ENCODE results near the gene XCL2.
"Not testable (repeated sequence)": the region's sequence is repeated elsewhere in the genome, so short reads cannot be mapped to it uniquely, and the experiment has no call there.

XCL2 gene

DNA sequence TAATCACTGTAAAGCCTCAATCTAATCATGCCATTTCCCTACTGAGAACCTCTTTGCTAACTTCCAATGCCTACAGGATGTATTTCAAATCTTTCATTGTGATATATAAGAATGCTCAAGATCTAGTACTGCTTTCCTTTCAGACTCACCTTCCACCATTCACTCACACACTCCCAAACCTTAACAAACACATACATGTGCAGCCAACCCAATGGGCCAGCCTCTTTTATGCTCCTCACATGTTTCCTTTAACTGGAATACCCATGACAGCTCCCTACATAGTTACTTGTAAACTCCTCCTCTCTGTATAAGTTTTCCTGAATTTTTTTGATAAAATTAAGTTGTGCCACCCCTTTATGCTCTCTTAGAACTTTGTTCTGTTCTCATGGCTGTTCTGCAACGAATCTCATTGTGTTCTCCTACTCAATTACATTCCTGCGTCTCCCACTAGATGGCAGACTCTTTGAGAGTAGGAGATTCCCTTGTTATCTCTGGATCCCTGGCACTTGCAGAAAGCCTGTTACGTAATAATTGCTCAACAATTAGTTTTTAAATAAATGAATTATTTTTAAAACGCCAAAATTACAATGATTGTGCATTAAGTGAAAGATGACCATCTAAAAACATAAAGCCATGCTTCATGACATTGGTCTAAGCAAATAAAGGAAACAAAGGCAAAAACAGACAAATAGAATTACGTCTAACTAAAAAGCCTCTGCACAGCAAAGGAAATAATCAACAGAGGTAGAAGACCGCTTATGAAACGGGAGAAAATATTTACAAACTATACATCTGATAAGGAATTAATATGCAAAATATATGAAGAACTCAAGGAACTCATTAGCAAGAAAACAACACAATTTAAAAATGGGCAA, 2.1 kb upstream of the XCL2 start:
- not testable (repeated sequence) for H3K27ac ChIP-seq (ENCODE audit: insufficient read depth, low read depth, low read length, poor library complexity, severe bottlenecking); H3K4me3 ChIP-seq (ENCODE audit: insufficient read depth, low read depth, low read length); H3K9me3 ChIP-seq (ENCODE audit: control insufficient read depth, low read length); H3K4me1 ChIP-seq (ENCODE audit: control insufficient read depth, insufficient read depth, low read length); H3K27me3 ChIP-seq (ENCODE audit: control insufficient read depth, insufficient read depth, low read length, poor library complexity, severe bottlenecking); H3K36me3 ChIP-seq (ENCODE audit: control insufficient read depth, insufficient read depth, low read length)
- 45 to 59% methylated on average over 3 to 6 of the region's 7 CpGs for WGBS, 2 experiments

DNA sequence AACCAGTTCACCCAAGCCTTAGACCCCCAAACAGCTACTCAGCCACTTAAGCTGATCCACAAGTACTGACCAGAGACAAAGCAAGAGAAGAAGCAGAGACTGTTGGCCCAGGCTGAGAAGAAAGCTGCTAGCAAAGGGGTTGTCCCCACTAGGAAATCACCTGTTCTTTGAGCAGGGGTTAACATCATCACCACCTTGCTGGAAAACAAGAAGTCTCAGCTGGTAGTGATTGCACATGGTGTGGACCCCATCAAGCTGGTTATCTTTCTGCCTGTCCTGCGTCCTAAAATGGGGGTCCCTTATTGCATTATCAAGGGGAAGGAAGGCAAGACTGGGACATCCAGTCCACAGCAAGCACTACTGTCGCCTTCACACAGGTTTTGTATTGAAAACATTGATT, 819 bp downstream of the XCL2 start:
- H3K27ac ChIP-seq (ENCODE audit: insufficient read depth, low read depth, low read length, poor library complexity, severe bottlenecking); H3K4me3 ChIP-seq (ENCODE audit: insufficient read depth, low read depth, low read length); H3K4me1 ChIP-seq (ENCODE audit: control insufficient read depth, insufficient read depth, low read length); H3K36me3 ChIP-seq (ENCODE audit: control insufficient read depth, insufficient read depth, low read length); H3K27me3 ChIP-seq (ENCODE audit: control insufficient read depth, insufficient read depth, low read length, poor library complexity, severe bottlenecking); H3K9me3 ChIP-seq (ENCODE audit: control insufficient read depth, low read length): not testable (repeated sequence)
- 90% methylated on average over 2 of the region's 2 CpGs for WGBS, 2 experiments

DNA sequence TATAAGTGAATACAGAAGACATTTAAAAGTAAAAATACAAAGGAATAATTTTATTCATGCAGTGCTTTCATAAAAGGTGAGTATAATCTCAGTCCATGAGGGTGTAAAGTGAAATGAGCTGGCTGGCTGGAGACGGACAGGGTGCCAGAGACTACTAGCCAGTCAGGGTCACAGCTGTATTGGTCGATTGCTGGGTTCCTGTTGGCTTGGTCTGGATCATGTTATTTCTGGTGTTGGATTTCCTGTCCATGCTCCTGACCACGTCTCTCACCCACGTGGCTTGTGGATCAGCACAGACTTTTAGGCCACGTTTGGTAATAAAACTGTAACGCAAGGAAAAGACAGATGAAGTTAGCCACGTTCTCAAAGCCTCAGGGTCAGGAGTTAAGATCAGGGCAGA, 3.0 kb downstream of the XCL2 start:
- H3K9me3 ChIP-seq (ENCODE audit: control insufficient read depth, low read length); H3K27ac ChIP-seq (ENCODE audit: insufficient read depth, low read depth, low read length, poor library complexity, severe bottlenecking); H3K4me1 ChIP-seq (ENCODE audit: control insufficient read depth, insufficient read depth, low read length); H3K27me3 ChIP-seq (ENCODE audit: control insufficient read depth, insufficient read depth, low read length, poor library complexity, severe bottlenecking); H3K4me3 ChIP-seq (ENCODE audit: insufficient read depth, low read depth, low read length); H3K36me3 ChIP-seq (ENCODE audit: control insufficient read depth, insufficient read depth, low read length): not testable (repeated sequence)
- WGBS, 2 experiments: 91 to 93% methylated on average over 7 of the region's 7 CpGs

DNA sequence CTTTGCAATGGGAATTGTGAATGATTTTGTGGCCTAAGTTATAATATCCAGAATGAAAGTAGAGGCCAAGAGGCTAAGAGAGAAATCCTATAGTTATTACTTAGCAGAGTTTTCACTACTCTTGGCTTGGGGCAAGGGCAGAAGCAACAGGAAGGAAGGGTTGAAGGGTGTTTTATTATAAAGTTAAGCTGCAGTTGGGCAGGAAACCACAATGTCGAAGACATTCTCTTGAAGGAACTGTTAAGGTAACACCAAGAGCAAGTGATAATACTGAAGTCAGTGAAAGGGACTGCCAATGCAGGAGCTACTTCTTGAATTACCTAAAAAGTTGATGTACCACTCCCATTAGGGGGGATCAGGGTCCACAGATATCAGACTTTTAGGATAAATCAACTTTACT, 8.3 kb downstream of the XCL2 start:
- no peaks in the 10 kb centered on the region for H3K4me1 ChIP-seq (ENCODE audit: control insufficient read depth, insufficient read depth, low read length)
- H3K27ac ChIP-seq (ENCODE audit: insufficient read depth, low read depth, low read length, poor library complexity, severe bottlenecking): no peak overlapping the region
- no peaks in the 10 kb centered on the region for H3K36me3 ChIP-seq (ENCODE audit: control insufficient read depth, insufficient read depth, low read length)
- no peaks in the 10 kb centered on the region for H3K9me3 ChIP-seq (ENCODE audit: control insufficient read depth, low read length)
- WGBS, 2 experiments: 86 to 97% methylated on average over 1 of the region's 1 CpG
- H3K27me3 ChIP-seq (ENCODE audit: control insufficient read depth, insufficient read depth, low read length, poor library complexity, severe bottlenecking): no peaks in the 10 kb centered on the region
- H3K4me3 ChIP-seq (ENCODE audit: insufficient read depth, low read depth, low read length): no peak overlapping the region

DNA sequence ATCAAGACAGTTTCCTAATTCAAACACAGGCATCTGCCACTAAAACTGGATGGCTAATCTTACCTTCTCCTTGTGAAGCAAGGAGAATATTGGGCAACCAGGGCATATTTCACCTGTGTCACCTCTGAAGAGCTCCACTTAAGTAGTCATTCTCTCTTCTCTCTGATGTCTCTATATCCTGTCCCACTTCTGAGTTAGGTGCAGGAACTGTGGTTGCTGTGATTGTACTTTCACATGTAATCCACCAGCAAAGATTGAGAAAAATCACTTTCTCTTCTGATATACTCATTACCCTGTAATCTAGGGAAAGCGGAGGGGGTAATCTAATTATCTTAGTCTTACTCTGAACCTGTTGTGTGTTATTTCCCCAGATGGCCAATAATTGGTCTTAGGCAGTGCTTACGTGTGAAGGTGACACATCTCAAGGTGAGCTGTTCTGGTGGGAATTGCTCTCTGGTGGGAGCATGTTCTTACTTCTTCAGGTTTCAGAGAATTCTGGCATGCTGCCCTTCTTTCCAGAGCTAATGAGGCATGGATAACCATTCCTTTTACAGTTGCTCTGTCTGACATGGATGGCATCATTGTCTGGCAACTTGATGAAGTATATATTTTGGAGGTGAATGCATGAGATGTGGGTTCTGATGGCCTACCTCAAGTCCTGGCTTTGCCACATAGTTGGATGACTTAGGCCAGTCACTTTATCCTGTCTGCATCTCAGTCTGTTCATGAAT, 12.0 kb downstream of the XCL2 start:
- H3K36me3 ChIP-seq (ENCODE audit: control insufficient read depth, insufficient read depth, low read length): no peaks in the 10 kb centered on the region
- H3K4me3 ChIP-seq (ENCODE audit: insufficient read depth, low read depth, low read length): no peak overlapping the region
- H3K27me3 ChIP-seq (ENCODE audit: control insufficient read depth, insufficient read depth, low read length, poor library complexity, severe bottlenecking): no peaks in the 10 kb centered on the region
- H3K27ac ChIP-seq (ENCODE audit: insufficient read depth, low read depth, low read length, poor library complexity, severe bottlenecking): no peak overlapping the region
- WGBS, 2 experiments: 96 to 100% methylated on average over 2 of the region's 2 CpGs
- H3K9me3 ChIP-seq (ENCODE audit: control insufficient read depth, low read length): no peaks in the 10 kb centered on the region
- H3K4me1 ChIP-seq (ENCODE audit: control insufficient read depth, insufficient read depth, low read length): no peaks in the 10 kb centered on the region

DNA sequence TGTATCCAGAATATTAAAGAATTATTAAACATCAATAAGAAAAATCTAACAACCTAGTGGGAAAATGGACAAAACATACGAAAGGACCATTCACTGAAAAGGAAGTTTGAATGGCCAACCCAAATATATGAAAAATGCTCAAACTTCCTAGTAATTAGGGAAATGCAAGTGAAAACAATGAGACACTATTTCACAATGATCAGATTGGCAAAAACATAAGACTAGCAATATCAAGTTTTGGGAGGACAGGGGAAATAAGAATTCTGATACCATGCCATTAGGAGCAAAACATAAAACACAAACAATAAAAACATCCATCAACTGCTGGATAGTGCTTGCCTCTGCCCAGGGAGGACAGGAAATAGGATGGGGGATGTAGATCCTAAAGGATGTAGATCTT, 14.3 kb downstream of the XCL2 start:
- H3K27ac ChIP-seq (ENCODE audit: insufficient read depth, low read depth, low read length, poor library complexity, severe bottlenecking): no peak overlapping the region
- no peaks in the 10 kb centered on the region for H3K4me1 ChIP-seq (ENCODE audit: control insufficient read depth, insufficient read depth, low read length)
- 100% methylated on average over 1 of the region's 1 CpG for WGBS, 2 experiments
- no peak overlapping the region for H3K4me3 ChIP-seq (ENCODE audit: insufficient read depth, low read depth, low read length)
- no peaks in the 10 kb centered on the region for H3K27me3 ChIP-seq (ENCODE audit: control insufficient read depth, insufficient read depth, low read length, poor library complexity, severe bottlenecking)
- no peaks in the 10 kb centered on the region for H3K9me3 ChIP-seq (ENCODE audit: control insufficient read depth, low read length)
- H3K36me3 ChIP-seq (ENCODE audit: control insufficient read depth, insufficient read depth, low read length): no peaks in the 10 kb centered on the region

DNA sequence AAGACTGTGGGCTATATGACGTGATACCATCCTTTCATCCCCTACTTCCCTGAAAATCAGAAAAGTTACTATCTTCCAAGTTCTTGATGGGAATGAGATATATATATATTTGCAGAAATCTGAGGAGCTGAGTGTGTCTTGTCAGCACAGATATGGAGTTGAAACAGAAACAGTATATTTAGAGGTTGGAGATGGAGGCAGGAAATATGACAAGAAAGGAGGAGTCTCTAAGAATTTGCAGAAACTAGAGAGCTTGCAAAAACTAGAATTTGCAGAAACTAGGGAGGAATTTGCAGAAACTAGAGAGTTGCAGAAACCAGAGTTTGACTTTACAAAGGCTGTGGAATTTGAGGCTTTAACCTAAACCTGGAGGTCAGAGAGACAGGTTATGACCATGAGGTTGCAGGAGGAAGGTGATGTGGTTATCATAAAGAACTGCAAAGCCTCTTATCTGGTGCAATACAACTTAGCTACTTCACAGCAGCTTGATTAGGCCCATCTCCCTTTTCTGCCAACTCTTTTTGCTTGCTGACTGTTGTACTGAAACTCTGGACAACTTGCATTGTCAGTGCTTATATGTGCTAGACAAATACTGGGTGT, 22.3 kb downstream of the XCL2 start:
- H3K36me3 ChIP-seq (ENCODE audit: control insufficient read depth, insufficient read depth, low read length): no peaks in the 10 kb centered on the region
- H3K27me3 ChIP-seq (ENCODE audit: control insufficient read depth, insufficient read depth, low read length, poor library complexity, severe bottlenecking): no peaks in the 10 kb centered on the region
- 100% methylated on average over 1 of the region's 1 CpG; no CpG with 5 or more reads in 1 of the 2 experiments for WGBS, 2 experiments
- no peak overlapping the region for H3K27ac ChIP-seq (ENCODE audit: insufficient read depth, low read depth, low read length, poor library complexity, severe bottlenecking)
- H3K4me1 ChIP-seq (ENCODE audit: control insufficient read depth, insufficient read depth, low read length): peaks cover 7% of the 10 kb centered on the region
- H3K4me3 ChIP-seq (ENCODE audit: insufficient read depth, low read depth, low read length): no peak overlapping the region
- no peaks in the 10 kb centered on the region for H3K9me3 ChIP-seq (ENCODE audit: control insufficient read depth, low read length)

DNA sequence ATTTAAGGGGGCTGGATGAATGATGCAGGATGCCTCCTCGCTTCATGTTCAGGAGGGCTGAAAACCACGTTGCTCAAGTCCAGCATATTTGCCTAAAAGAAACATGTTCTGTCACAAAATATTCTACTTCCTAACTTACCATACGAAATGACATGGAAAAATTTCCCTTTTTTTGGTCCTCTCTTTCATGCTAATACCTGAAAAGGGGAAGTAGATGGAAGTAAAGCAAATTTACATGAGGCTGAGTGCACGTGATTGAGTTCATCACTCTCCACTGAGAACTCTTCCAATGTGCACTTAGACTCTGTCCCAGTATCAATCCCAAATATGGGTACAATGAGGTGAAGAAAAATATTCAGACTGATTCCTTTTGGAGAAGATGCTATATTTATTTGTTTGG, 23.0 kb downstream of the XCL2 start:
- Histone ChIP-seq H3K27me3 (ENCODE audit: control insufficient read depth, insufficient read depth, low read length, poor library complexity, severe bottlenecking) (no peaks in the 10 kb centered on the region), H3K9me3 (ENCODE audit: control insufficient read depth, low read length) (no peaks in the 10 kb centered on the region), H3K4me3 (ENCODE audit: insufficient read depth, low read depth, low read length) (no peak overlapping the region), H3K4me1 (ENCODE audit: control insufficient read depth, insufficient read depth, low read length) (peaks cover 7% of the 10 kb centered on the region), H3K27ac (ENCODE audit: insufficient read depth, low read depth, low read length, poor library complexity, severe bottlenecking) (no peak overlapping the region), H3K36me3 (ENCODE audit: control insufficient read depth, insufficient read depth, low read length) (no peaks in the 10 kb centered on the region)
- 72 to 77% methylated on average over 3 to 4 of the region's 4 CpGs for WGBS, 2 experiments

DNA sequence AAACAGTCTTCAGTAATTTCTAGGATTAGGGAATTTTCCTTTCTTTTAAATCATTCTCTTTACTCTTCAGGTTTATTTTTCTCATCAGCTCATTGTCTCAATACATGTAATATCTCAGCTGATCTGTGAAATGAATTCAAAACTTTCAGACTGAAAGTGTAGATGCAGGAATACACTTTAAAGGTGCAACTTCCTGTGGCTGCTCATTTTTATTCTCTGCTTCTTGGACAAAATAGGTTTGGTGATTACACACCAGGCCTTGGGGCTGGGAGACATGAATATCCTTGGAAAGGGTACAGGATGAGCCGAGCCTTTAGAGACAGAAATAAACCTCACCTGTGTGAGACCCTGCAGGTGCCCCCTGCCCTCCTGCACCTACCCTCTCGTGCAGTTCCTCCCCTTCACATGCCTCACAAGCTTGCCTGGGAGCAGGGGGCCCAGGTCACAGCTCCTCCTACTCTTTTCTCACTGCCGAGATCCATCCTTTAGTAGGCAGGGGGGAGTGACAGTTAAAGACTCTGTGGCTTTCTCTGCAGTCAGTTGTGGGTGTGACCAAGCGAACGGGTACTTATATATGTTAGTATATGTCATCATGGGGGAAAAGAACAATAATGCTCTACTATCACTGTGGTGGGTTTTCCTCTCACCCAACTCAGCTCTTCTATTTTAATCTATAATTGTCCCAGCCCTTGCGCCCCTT, 23.6 kb downstream of the XCL2 start:
- no peaks in the 10 kb centered on the region for H3K27me3 ChIP-seq (ENCODE audit: control insufficient read depth, insufficient read depth, low read length, poor library complexity, severe bottlenecking)
- H3K4me1 ChIP-seq (ENCODE audit: control insufficient read depth, insufficient read depth, low read length): peaks cover 7% of the 10 kb centered on the region
- 34 to 42% methylated on average over 2 to 6 of the region's 6 CpGs for WGBS, 2 experiments
- H3K36me3 ChIP-seq (ENCODE audit: control insufficient read depth, insufficient read depth, low read length): no peaks in the 10 kb centered on the region
- H3K27ac ChIP-seq (ENCODE audit: insufficient read depth, low read depth, low read length, poor library complexity, severe bottlenecking): no peak overlapping the region
- H3K4me3 ChIP-seq (ENCODE audit: insufficient read depth, low read depth, low read length): no peak overlapping the region
- H3K9me3 ChIP-seq (ENCODE audit: control insufficient read depth, low read length): no peaks in the 10 kb centered on the region

DNA sequence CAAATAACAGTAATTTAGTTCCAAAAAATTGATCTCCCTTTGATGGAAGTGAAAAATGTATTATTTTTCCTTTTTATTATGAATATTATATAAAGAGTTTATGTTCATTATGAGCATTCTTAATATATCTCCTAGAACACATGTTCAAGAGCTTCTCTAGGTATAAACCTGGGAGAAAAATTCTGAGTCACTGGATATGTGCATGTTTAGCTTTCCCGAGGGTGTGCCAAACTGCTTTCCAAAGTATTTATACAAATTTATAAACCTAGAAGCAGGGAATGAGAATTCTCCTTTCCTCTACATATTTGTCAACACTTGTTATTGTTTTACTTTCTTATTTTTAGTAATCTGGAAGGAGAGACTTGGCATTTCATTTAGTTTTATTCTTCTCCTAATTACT, 25.0 kb downstream of the XCL2 start:
- no peak overlapping the region for H3K4me3 ChIP-seq (ENCODE audit: insufficient read depth, low read depth, low read length)
- 80% methylated on average over 1 of the region's 1 CpG; no CpG with 5 or more reads in 1 of the 2 experiments for WGBS, 2 experiments
- no peaks in the 10 kb centered on the region for H3K9me3 ChIP-seq (ENCODE audit: control insufficient read depth, low read length)
- peaks cover 7% of the 10 kb centered on the region for H3K4me1 ChIP-seq (ENCODE audit: control insufficient read depth, insufficient read depth, low read length)
- H3K27ac ChIP-seq (ENCODE audit: insufficient read depth, low read depth, low read length, poor library complexity, severe bottlenecking): no peak overlapping the region
- no peaks in the 10 kb centered on the region for H3K36me3 ChIP-seq (ENCODE audit: control insufficient read depth, insufficient read depth, low read length)
- no peaks in the 10 kb centered on the region for H3K27me3 ChIP-seq (ENCODE audit: control insufficient read depth, insufficient read depth, low read length, poor library complexity, severe bottlenecking)

All from ectodermal cell (in vitro differentiated cells).